GM21360 (cell line): ENCODE measurements around the gene DDB1.

ENCODE experiments used
- ATAC-seq: cut with Tn5 transposase; IDR thresholded peaks from one replicate; pipeline ENCODE4 v1.9.1; 2021; ENCODE audit warnings: mild to moderate bottlenecking, moderate library complexity; ENCODE audit not compliant: unreplicated experiment

Gene DDB1

DNA sequence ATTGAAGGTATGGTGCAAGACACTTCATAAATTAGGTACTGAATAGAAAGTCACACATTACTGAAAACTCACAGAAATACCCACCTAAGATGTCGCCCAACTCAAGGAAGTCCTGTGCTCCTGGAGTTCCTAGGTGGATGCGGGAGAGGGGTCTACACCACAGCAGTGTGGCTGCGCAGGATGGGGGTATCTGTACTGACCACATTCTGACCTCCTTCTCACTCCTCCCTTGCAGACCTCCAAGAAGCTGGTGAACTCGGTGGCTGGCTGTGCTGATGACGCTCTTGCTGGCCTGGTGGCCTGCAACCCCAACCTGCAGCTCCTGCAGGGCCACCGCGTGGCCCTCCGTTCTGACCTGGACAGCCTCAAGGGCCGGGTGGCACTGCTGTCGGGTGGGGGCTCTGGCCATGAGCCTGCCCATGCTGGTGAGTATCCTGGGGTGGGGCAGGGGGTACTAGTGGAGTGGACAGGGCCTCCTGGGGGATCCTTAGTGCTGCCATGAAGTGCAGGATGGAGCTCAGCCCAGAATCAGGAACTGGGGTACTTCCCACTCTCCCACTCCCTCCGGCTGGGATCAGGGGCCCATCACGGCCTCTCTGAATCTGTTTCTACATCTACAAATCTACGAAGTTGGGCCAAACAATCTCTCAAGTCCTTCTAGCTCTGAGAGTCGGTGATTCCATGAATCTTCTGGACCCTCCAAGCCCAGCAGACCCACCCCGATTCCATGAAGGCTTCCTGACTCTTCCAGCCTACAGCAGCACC lies 5.0 kb upstream of the DDB1 start:
- ATAC-seq, result no peak

DNA sequence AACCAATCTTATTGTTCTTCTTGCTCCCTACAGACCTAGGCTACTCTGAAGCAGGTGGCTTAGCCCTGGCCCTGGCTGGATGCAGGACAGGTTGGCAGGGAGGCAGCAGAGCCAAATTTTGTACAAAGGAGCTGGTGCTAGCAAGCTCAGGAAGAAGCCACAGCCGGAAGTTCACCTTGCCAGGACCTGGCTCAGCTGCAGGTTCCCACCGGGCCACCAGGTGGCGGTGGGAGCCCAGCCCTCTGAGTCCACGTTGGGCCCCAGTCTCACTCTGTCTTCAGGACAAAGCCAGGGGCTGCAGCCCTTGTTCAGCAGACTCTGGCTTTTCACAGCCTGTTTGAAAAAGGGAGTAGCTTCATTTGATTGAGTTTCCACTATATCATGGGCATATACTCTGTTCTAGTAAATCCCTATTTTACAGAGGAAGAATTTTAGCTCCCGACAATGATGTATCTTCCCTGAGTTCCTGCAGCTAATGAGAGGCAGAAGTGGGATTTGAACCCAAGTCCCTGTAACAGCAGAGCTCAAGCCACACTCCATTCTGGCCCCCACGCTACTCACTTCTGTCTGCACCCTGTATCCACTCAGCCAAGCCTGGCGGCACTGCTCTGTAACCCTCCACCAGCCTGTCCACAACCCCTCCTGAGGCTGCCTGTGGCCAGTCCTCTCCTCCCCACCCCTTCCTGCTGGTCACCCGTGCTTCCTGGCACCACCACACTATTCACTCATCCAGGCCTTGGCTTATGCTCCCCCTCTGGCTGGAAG lies 3.4 kb upstream of the DDB1 start:
- peak; percentile 47 for ATAC-seq

DNA sequence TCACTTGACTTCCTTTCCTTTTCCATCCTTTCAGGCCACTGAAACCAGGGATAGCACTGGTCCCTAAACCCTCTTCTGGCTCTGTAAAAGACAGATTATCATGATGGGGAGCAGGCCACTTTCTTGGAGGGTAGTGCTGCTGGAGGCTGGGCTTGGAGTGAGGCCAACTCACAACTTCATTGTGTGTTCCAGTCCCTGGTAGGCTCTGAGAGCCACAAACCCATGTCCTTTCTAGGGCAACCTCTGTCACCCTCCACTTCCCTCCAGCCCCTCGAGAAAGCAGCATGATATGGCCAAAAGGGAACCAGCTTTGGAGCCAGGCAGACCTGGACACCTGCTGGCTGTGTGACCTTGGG lies 2.4 kb upstream of the DDB1 start:
- ATAC-seq, result no peak

DNA sequence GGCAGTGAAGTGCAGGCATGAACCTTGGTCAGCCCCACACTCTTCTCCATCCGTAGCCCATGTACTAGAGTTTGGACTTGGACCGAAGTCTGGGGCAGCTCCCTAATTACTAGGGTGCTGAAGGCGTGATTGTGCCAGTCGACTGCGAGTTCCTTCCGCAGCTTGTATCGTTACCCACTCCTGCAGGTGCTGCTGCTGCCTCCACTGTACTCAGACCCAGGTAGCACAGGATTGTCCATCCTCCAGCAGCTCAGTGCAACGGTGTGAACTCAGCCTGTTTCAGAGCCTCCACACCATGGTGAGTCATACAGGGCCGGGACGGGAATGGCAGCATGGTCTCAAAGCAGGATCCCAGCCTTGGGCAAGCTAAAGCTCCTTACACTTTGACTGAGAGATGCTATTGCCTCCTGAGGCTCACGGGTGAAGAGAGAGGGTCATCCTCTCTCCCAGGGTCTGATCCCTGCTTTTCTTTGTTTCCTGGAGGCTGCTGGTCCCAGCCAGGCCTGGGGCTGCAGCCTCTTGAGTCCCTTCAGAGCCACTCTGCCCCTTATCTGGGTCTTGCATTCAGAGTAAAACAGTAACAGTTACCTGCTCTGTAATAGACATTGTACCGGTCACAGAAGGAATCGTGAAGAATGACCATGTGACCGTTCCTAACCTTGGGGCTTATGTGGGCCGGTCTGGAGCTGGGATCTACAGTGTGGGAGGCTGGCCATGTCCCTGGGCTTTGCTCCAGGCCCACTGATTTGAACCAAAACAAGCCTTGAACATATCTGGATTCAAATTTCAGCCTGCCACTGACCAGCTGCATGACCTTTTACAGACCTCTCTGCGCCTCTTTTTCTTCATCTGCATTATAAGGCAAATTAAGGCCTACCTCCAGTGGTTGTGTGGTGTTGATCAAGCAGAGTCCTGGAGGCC lies 1.8 kb upstream of the DDB1 start:
- no peak for ATAC-seq

DNA sequence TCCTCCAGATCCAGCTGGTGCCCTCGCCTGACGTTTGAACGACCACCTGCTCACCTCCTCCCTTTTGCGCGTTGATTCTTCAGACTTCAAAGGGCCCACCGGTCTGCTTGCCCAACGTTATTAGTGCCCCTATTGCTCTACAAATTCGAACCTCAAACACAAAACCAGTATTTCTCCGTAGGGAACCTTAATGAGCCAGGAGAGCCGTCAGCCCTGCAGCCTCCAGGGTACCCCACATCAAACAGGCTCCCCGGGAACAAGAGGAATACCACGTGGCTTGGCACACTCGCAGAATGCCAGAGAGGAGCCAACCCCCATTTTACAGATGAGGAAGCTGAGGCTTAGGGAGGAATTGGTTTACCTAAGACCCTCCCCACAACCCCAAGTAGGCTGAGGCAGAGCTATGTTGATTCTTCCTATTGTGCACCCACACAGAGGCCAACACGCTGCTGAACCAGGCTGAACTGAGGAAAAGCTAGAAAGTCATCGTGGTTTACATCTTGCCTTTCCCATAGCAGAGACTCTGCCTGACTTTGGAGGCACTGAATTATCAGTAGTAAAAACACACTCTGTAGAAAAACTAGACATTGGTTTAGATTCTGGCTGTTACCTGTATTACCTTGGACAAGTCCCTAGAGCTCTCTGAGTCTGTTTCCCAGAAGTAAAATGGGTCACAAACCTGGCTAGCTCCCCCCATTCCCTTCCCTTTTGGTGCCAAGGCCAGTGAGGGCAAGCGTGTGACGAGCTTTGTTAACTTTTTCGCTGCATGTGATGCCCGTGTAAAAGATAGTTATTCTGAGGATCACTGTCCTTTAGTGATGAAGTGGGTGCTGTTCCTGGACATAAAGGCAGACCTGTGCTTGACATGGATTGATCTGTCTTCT lies 887 bp upstream of the DDB1 start:
- ATAC-seq, result no peak

DNA sequence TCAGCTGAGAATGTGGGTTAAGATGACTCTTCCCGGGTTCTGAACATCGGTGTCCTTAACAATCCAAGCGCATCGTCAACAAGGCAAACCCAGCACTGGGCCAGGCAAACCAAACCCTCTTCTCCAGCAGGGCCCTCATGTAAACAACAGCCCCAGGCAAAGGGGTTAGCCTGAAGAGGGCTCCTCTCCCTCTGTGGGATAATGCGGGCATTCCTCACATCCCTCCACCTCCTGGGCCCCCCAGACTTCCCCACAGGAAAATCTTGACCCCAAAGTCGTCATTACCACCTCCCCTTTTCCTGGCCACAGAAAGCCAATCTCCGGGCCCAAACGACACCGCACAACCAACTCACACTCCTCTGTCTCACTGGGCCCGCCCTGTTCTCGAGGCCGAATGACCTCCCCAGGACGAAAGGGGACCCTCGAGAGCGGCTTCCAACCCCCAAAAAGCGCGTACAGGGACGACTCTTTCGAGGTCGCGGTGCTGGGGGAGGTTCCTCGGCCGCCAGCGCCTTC lies 566 bp downstream of the DDB1 start:
- peak; percentile 8 for ATAC-seq

DNA sequence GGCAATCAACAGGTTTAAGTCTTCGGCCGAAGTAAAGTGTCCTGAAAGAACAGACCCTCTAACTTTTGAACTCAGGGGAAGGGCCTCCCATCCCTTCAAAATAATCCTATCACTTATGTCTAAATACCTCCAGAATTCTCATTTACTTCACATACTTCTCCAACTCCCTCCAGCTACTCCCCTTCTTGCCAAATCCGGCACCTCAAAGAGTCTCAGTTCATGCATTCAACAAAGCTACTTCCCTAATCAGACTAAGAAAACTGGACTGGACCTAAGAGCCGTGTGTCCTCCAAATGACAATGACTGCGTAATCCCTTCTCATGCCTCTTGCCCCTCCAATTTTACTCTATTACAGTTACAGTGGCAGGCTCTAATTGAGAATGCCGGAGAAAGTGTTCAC lies 1.3 kb downstream of the DDB1 start:
- no peak for ATAC-seq

DNA sequence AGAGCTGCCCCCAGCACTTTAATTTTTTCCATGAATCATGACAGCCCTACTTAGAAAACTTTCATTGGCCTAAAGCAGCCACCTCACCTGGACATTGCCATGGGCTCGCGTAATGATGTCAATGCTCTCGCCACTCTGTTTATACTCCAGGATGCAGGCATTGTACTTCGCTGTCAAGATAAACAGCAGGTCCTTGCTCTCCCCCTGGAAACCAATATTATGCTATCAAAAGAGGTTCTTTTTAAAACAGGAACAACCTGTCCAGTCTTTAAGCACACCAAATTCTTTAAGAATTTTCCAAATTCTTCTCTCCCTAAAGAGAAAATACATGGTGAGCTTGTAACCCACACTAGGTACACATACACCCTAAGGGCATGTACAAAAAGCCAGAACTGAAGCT lies 3.0 kb downstream of the DDB1 start:
- no peak for ATAC-seq

DNA sequence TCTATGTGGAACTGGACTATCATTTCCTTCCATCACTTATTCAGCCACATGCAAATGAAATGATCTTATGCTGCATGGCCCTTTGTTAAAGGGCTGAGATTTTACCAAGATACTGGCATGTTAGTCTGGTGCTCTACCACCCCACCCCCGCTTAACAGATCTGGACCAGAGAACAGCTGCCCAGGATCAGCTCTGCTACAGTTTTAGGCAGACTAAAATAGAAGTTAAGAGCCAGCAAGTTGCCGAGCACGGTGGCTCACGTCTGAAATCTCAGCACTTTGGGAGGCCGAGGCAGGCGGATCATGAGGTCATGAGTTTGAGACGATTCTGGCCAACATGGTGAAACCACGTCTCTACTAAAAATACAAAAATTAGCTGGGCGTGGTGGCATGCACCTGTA lies 4.6 kb downstream of the DDB1 start:
- ATAC-seq, result no peak

DNA sequence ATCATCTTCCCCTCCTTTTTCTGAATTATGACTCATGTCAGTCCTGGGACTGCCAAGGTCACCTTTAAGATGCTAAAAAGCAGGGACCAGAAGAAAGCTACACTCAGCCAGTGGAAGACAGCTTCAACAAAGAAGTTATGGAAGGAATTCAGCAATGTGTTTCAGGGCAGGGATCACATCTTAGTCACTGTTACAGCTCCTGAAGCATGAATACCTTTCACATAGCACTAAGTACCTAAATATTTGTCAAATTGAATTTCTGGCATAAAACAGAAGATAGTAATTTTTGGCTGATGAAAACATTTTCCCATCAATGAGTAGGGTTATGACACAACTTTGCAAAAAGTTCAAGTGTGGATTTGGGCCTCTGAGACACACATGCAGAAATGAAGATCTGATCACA lies 5.2 kb downstream of the DDB1 start:
- ATAC-seq, result no peak

DNA sequence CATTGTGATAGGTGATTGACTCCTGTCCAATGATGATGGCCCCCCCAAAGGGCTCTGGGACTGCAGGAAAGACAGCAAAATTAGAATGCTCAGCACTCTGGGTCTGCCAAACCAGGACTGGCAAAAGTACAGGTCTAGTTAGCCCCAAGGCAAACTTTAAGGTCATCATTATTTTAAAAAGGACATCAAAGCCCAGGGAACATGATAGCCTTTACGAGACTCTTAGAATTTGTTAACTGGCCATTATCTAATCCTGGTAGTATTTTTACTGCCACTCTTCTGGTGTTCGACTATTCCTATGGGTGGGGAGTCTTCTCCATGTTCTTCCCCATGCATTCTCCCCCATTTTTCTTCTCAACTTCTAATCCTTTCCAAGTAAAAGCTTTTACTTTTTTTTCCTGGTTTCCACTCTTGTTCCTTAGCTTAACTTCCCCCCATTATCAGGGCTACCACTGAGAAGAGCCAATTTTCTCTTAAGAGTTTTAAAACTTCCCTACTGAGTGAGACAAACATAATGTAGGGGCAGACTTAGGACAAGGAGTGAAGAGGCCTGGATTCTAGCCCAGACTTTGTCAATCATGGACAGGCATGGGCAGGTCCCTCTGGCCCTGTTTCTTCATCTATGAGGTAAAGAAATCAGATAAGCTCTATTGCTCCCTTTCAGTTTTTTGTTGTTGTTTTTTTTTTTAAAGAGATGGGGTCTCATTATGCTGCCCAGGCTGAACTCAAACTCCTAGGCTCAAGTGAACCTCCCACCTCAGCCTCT lies 7.1 kb downstream of the DDB1 start:
- no peak for ATAC-seq

DNA sequence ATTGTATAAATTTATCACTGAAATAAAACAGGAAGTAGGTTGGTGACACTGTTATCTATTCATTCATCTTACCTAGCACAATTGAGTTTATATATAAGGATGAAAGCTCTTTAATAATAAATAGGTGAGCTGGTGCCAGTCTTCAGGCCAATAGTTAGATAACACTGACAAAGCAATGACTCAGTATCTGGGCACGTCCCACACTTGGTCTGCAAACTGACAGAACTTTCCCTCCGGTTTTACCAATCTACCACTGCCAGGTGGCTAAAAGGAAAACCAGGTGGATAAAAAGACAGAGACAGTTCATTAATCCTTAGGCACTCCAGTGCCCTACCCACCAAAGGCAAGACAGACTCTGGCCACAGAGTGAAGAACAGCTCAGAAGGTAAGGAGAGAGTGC lies 17.6 kb downstream of the DDB1 start:
- ATAC-seq, result no peak

DNA sequence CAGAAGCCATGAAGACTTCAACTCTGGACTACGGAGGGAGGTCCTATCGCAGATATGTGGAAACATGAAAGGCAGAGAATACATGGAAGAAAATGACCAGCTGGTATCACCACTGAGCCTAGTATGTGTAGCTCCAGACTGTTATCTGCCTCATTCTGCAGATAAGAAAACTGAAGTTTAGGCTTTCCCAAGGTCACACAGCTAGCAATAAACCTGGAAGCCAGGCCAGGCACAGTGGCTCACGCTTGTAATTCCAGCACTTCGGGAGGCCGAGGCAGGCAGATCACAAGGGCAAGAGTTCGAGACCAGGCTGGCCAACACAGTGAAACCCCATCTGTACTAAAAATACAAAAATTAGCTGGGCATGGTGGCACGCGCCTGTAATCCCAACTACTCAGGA lies 22.2 kb downstream of the DDB1 start:
- no peak for ATAC-seq

DNA sequence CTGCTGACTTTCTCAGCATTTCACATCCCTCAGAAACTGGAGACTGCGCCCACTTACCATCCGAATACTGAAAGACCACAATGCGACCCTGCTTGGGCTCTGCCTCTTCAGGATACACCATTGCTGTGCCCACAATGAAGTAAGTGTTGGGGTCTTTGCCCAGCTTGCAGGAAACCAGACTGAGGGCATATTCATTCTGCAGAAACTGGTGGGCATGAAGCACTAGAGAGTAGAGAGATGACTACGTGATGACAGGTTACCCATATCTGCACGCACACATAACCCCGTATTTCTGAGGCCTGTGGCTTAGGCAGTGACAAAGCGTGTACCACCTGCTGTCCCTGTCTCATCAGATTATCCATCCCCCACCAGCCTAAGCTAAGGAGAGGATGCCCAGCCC lies 23.2 kb downstream of the DDB1 start:
- no peak for ATAC-seq

DNA sequence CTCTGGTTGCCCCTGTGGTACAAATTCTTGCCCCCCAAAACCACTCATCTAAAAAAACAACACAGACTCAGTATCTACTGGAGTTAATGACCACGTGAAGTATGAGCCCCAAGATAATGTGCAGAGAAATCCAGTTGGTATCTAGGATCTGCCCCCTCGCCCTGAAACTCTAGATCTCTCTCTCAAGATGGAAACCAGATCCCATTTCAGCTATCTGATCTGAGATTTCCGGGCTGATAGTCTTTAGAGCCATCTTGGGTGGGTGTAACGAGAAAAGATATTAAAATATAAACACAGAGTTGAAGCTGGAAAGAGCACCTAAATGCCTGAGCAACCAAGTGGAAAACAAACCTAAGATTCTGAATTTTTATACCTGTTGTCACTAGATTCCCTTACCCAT lies 23.8 kb downstream of the DDB1 start:
- no peak for ATAC-seq

DNA sequence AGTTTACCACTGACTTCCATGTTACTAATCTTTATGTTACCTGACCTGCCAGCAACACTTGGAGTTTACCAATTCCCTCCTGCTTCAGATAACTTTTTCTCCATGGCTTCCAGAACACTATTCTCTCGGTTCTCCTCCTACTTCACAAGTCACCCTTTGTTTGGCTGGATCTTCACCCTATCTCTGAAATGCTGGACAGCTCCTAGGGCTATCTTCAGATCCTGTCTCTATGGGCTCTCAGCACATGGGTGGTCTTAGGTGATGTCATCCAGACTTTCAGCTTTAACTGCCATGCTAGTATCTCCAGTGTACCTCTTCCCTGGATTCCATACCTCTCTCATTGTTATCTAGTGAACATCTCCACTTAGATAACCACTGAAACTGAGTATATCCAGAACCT lies 25.6 kb downstream of the DDB1 start:
- ATAC-seq, result no peak

DNA sequence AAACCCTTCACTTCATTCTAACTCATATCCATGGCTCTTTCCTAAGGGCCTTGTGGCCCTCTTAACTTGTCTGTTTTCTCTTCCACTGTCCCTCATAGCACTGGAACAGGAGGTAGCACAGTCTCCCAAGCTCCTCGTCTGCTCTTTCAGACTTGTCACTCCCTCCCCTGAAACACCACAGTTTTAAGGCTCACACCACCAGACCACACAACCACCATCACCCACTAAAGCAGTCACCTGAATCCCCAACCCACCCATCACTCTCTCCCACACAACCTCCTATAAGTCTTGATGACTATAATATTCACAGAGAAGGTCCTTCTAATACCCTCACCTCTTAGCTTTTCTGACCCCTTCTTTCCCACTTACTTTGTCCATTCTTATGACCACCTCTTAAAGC lies 26.7 kb downstream of the DDB1 start:
- ATAC-seq, result no peak

DNA sequence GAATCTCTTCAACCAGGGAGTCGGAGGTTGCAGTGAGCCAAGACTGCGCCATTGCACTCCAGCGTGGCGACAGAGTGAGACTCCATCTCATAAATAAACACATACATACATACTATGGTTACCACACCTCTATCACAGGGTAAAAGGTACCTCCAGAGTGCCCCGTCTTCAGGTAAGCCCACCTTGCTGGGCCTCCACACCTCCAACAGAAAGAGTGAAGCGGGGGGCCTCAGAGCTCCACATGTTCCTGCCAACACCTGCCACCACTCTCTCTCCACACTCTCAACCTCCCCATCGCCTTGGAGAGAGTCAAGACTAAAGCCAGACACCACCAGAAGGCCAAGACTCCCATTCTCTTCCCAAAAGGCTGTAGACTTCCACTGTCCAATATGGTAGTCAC lies 27.5 kb downstream of the DDB1 start:
- ATAC-seq, result no peak

DNA sequence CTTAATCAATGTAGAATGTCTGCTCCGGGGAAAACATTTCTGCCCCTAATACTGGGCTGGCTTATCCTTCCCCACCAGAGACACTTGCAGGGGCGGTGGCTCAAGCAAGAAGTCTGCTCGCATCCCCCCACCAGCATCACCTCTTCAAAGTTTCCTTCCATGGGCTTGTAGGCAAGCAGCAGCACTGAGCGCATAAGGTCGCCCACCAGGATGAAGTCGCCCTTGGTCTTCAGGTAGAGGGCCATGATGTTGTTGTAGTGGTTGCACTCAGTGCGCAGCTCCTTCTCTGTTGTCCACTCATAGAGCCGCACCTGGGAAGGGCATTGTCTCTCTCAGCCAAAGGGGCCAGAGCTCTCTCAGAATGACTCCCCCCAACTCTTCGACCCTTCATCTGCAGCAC lies 29.2 kb downstream of the DDB1 start:
- ATAC-seq, result no peak

DNA sequence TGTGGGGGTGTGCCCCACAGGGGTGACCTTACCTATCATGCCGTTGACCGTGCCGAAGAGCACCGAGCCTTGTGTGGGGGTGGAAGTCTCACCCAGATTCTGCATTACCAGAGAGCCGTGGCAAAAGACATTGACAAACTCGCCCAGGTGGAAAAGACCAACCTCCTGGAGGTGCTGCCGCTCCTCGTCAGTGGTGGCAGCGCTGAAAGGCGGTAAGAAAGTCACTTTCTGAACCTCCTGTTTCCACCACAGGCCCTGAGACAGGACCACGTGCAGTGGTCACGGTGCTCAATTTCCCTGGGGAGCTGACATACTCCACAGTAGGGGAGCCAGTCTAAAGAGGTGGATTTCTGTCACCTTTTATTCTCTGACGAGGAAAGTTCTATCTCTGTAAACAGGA lies 30.4 kb downstream of the DDB1 start:
- no peak for ATAC-seq
